B cell (primary cell): ENCODE results near the gene MLLT3. TPM values are rescaled to one million over a fixed set of nuclear protein-coding genes. Genes with fewer than 3 reads are reported as not detected.

Source experiments
- ATAC-seq: fragments of 200-7000 bp; cut with Tn5 transposase; one replicate; pipeline ENCODE4 v1.10.0; 2021; ENCODE audit warnings: low read depth, mild to moderate bottlenecking, moderate number of reproducible peaks, moderate library complexity
- CTCF ChIA-PET: fragments of 350-600 bp; sonication (Branson Sonifier 250); formaldehyde crosslinking; loops from one replicate; lab custom pipeline; 2021; ENCODE audit warnings: antibody characterized with exemption, inconsistent platforms; lab: Charles Lee
- POLR2A ChIA-PET: fragments of 350-600 bp; sonication (Branson Sonifier 250); formaldehyde crosslinking; loops from one replicate; lab custom pipeline; 2021; ENCODE audit warnings: antibody characterized with exemption; lab: Charles Lee
- DNase-seq: peaks from one replicate; pipeline ENCODE4 v3.0.0; 2013
- H2AFZ ChIP-seq: 2 replicates; pipeline ENCODE4 v1.6.1; 2012; ENCODE audit warnings: mild to moderate bottlenecking, low read depth, low read length; ENCODE audit not compliant: insufficient read depth, poor library complexity, severe bottlenecking
- H3K27ac ChIP-seq, 2 donors: 1 replicate in 1 of 2; 2 replicates in 1 of 2; pipeline ENCODE4 v1.5.1; 2012 to 2013; ENCODE audit warnings: low read length in 2 of 2, mild to moderate bottlenecking in 2 of 2, moderate library complexity in 1 of 2
- H3K27me3 ChIP-seq, 4 experiments: fragments of 200-600 bp in 1 of 4; sonication (generic) in 1 of 4; replicated peaks in 1 of 4; 1 replicate in 2 of 4; 2 replicates in 2 of 4; pipeline versions ENCODE4 v1.6.1 to v1.7.0; 2013 to 2016; ENCODE audit warnings: low read length in 3 of 4, mild to moderate bottlenecking in 2 of 4, mixed read lengths in 1 of 4, moderate library complexity in 1 of 4; ENCODE audit not compliant: insufficient read depth in 4 of 4, control insufficient read depth in 3 of 4; ENCODE audit errors: control extremely low read depth in 1 of 4
- H3K36me3 ChIP-seq, 2 experiments: replicated peaks in 1 of 2; 1 replicate in 1 of 2; 2 replicates in 1 of 2; pipeline versions ENCODE4 v1.6.1 to v1.7.1; 2013; ENCODE audit warnings: low read length in 1 of 2; ENCODE audit not compliant: insufficient read depth in 2 of 2, control insufficient read depth in 1 of 2; ENCODE audit errors: control extremely low read depth in 1 of 2, extremely low read depth in 1 of 2
- H3K4me1 ChIP-seq, 2 donors: fragments of 200-600 bp in 1 of 2; sonication (generic) in 1 of 2; 1 replicate in 1 of 2; 2 replicates in 1 of 2; pipeline versions ENCODE4 v1.5.1 to v1.6.1; 2013 to 2017; ENCODE audit warnings: low read length in 2 of 2; ENCODE audit not compliant: control insufficient read depth in 2 of 2, insufficient read depth in 2 of 2
- H3K4me2 ChIP-seq: replicated peaks from 2 replicates; pipeline ENCODE3; 2012; ENCODE audit warnings: mild to moderate bottlenecking, low read depth, low read length; ENCODE audit not compliant: poor library complexity, severe bottlenecking
- H3K4me3 ChIP-seq, 5 experiments: fragments of 200-600 bp in 1 of 5; sonication (generic) in 1 of 5; 1 replicate in 3 of 5; 2 replicates in 2 of 5; pipeline versions ENCODE4 v1.5.1 to v1.7.0; 2011 to 2016; ENCODE audit warnings: low read length in 4 of 5, mild to moderate bottlenecking in 4 of 5, low read depth in 2 of 5, control low read depth in 1 of 5, moderate library complexity in 1 of 5; ENCODE audit not compliant: insufficient read depth in 1 of 5; ENCODE audit errors: control extremely low read depth in 1 of 5, extremely low read depth in 1 of 5
- H3K79me2 ChIP-seq: fragments of 200-600 bp; sonication (generic); one replicate; pipeline ENCODE4 v1.6.0; 2016; ENCODE audit warnings: low read length; ENCODE audit not compliant: control insufficient read depth, insufficient read depth
- H3K9ac ChIP-seq: fragments of 200-600 bp; sonication (generic); 2 replicates; pipeline ENCODE4 v1.6.1; 2017; ENCODE audit warnings: mild to moderate bottlenecking, low read length, moderate library complexity
- H3K9me3 ChIP-seq, 3 donors: one replicate each; pipeline versions ENCODE4 v1.6.1 to v1.7.1; 2013; ENCODE audit warnings: low read length in 2 of 3; ENCODE audit not compliant: control insufficient read depth in 2 of 3, insufficient read depth in 1 of 3; ENCODE audit errors: control extremely low read depth in 1 of 3
- H4K20me1 ChIP-seq: 2 replicates; pipeline ENCODE4 v1.6.0; 2012; ENCODE audit warnings: mild to moderate bottlenecking, low read length; ENCODE audit not compliant: insufficient read depth, control insufficient read depth, poor library complexity, severe bottlenecking
- H3K27ac Mint-ChIP-seq: one replicate; pipeline ENCODE4 v1.8.0; 2021; ENCODE audit warnings: mixed read lengths
- H3K27me3 Mint-ChIP-seq: one replicate; pipeline ENCODE4 v1.8.0; 2021; ENCODE audit warnings: mixed read lengths
- H3K4me1 Mint-ChIP-seq: one replicate; pipeline ENCODE4 v1.8.0; 2021; ENCODE audit warnings: mixed read lengths
- H3K4me3 Mint-ChIP-seq: one replicate; pipeline ENCODE4 v1.8.0; 2021; ENCODE audit warnings: mixed read lengths
- H3K9me3 Mint-ChIP-seq: one replicate; pipeline ENCODE4 v1.8.0; 2022; ENCODE audit warnings: mixed read lengths; ENCODE audit not compliant: insufficient read depth
- EZH2 ChIP-seq: IDR thresholded peaks from 2 replicates; pipeline ENCODE4 v1.6.1; 2012; ENCODE audit warnings: borderline replicate concordance, low read depth, mild to moderate bottlenecking, moderate library complexity, low read length; ENCODE audit not compliant: insufficient read depth, poor library complexity, severe bottlenecking
- WGBS: methylation state at CpG from one replicate; pipeline ENCODE4 v1.1.5; 2013; ENCODE audit warnings: missing lambda C conversion rate; ENCODE audit not compliant: insufficient coverage; 5-methylcytosine and 5-hydroxymethylcytosine counted together
- intact Hi-C: fragments of 100-400 bp; cut with micrococcal nuclease; formaldehyde crosslinking; loops from one replicate; pipeline ENCODE4 v1.10.0; 2022
- polyA plus RNA-seq: library from polyadenylated mRNA; depleted of rRNA; stranded (reverse); fragments of >200 nt; gene quantifications from 2 replicates; pipeline ENCODE4 v1.2.3, GENCODE V29; 2012
- total RNA-seq, 2 donors: library from RNA; stranded (reverse); fragments of 120-200 nt in 1 of 2; gene quantifications; 1 replicate in 1 of 2; 2 replicates in 1 of 2; pipeline versions ENCODE4 v1.2.3 to v1.2.4, GENCODE V29; 2013 to 2022
- TF ChIP-seq, protein P1 (sequence below): fragments of 200-600 bp; IDR thresholded peaks from one replicate; pipeline ENCODE4 v1.8.0; 2022; ENCODE audit warnings: antibody characterized with exemption, mild to moderate bottlenecking

MLLT3 gene
- total and polyA plus RNA-seq, 2 donors (not counting 1 experiment from before 2014, with no cell fraction given), result 3.4 to 3.6 TPM

DNA sequence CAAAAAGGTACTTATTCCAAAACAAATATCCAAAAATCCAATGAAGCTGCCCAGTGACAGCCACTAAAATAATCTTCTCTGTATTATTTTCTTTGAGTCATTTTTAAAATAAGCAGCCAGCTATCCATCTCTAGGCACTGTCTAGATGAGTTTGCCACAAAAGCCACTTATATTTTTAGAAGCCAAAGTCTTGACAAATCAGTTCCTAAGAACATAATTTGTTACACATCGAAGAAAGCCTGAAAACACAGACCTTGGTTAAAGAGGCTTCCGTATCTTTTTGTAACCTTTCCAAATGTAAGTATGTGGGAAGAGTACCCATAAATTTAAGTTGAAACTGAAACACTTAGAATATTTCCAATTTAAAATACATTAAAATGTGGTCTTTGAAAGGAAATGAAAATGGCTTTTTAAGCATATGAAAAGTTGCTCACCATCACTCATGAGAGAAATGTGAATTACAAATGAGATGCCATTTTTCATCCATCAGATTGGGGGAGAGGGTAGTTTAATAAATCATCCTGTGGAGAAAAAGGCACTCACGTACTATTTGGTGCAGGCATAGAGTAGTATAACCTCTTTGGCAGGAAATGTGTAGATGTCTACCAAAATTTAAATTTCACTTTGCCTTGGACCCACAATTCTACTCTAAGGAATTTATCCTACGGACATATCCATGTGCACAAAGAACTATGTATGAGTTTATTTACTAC lies 180.4 kb downstream of the MLLT3 start:
- Histone ChIP-seq H4K20me1 (no peaks in the 10 kb centered on the region), H3K4me1 (no peaks in the 10 kb centered on the region), H3K9ac (no peak overlapping the region), H3K27ac (no peak overlapping the region), H3K4me2 (no peak overlapping the region), H3K9me3 (no peaks in the 10 kb centered on the region), H3K4me3 (no peak overlapping the region), H3K79me2 (no peaks in the 10 kb centered on the region), H3K27me3 (no peaks in the 10 kb centered on the region), H3K36me3 (no peaks in the 10 kb centered on the region), H2AFZ (no peak overlapping the region)
- no peak overlapping the region for H3K4me3 Mint-ChIP-seq
- CTCF ChIA-PET, result no interaction called here
- no peak for ATAC-seq
- no peak for DNase-seq
- H3K4me1 Mint-ChIP-seq, result no peaks in the 10 kb centered on the region
- TF ChIP-seq, protein P1, sequence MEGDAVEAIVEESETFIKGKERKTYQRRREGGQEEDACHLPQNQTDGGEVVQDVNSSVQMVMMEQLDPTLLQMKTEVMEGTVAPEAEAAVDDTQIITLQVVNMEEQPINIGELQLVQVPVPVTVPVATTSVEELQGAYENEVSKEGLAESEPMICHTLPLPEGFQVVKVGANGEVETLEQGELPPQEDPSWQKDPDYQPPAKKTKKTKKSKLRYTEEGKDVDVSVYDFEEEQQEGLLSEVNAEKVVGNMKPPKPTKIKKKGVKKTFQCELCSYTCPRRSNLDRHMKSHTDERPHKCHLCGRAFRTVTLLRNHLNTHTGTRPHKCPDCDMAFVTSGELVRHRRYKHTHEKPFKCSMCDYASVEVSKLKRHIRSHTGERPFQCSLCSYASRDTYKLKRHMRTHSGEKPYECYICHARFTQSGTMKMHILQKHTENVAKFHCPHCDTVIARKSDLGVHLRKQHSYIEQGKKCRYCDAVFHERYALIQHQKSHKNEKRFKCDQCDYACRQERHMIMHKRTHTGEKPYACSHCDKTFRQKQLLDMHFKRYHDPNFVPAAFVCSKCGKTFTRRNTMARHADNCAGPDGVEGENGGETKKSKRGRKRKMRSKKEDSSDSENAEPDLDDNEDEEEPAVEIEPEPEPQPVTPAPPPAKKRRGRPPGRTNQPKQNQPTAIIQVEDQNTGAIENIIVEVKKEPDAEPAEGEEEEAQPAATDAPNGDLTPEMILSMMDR, result no peak
- no peak for TF ChIP-seq EZH2
- H3K27ac Mint-ChIP-seq, result no peak overlapping the region
- no CpG with 5 or more reads among the region's 4 CpGs for WGBS
- H3K27me3 Mint-ChIP-seq, result peaks cover 11% of the 10 kb centered on the region
- POLR2A ChIA-PET, result no interaction called here
- H3K9me3 Mint-ChIP-seq, result no peaks in the 10 kb centered on the region
- intact Hi-C loops, result no loop called here

DNA sequence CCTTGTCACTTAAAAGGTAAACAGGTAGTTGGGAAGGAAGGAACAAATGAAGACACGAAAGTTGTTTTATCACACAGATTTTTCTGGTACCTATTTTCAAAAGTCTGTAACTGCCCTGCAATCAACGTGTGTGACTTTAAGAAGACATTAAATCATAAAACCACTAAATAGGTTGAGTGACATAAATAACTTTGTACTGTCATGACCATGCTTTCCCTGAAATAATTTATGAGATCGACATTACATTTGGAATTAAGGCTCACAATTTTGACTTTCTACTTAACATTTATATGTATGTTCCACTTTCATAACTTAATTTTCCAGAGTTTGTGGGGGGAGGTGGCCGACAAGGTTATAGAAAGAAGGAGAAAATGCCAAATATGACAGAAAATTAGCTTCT lies 181.1 kb downstream of the MLLT3 start:
- Histone ChIP-seq H3K79me2 (no peaks in the 10 kb centered on the region), H3K27ac (no peak overlapping the region), H3K9me3 (no peaks in the 10 kb centered on the region), H3K9ac (no peak overlapping the region), H3K27me3 (no peaks in the 10 kb centered on the region), H3K4me1 (no peaks in the 10 kb centered on the region), H3K4me2 (no peak overlapping the region), H3K4me3 (no peak overlapping the region), H2AFZ (no peak overlapping the region), H4K20me1 (no peaks in the 10 kb centered on the region), H3K36me3 (no peaks in the 10 kb centered on the region)
- no peak overlapping the region for H3K4me3 Mint-ChIP-seq
- H3K27me3 Mint-ChIP-seq, result peaks cover 11% of the 10 kb centered on the region
- DNase-seq (no peak), ATAC-seq (no peak)
- ChIA-PET POLR2A (no interaction called here), CTCF (no interaction called here)
- H3K27ac Mint-ChIP-seq, result no peak overlapping the region
- no peaks in the 10 kb centered on the region for H3K9me3 Mint-ChIP-seq
- H3K4me1 Mint-ChIP-seq, result no peaks in the 10 kb centered on the region
- no CpG with 5 or more reads among the region's 4 CpGs for WGBS
- no peak for TF ChIP-seq EZH2
- TF ChIP-seq, protein P1, result no peak
- intact Hi-C loops, result no loop called here
